ENCODE data around the gene RGL2.
"Not testable (repeated sequence)": the region's sequence is repeated elsewhere in the genome, so short reads cannot be mapped to it uniquely, and the experiment has no call there.

Gene RGL2

DNA sequence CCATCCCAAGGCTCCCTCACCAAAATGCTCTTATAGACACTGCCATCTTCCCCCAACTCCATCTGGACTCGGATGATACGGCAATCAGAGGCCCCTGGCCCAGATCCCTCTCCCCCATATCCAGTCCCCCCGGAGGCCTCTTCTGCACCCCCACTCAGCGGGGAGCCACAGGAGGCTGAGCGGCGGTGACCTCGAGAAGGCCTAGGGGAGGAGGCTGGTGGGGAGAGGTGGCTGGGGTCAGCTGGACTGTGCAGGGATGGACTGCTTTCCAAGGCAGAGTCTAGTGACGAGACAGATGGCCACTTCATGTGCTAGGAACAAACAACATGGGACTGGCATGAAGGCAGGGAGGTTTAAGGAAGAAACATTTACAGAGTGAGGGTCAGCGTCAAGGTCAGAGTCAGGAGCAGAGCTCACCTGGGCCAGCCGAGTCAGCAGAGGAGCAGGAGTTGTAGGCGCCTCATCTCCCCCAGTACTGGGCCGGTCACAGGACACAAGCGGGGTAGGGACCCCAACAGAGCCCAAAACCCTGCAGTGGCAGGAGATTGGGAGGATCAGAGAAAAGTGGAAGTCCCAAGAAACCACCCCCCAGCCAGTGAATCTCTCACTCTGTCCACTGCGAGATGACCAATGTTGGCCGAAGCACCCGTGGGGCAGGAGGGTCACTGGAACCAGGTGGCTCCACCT, 5.6 kb downstream of the RGL2 start:
- DNase-seq, result no peak

- no peak for DNase-seq
Observed at GRCh38 chr6:33290459-33290858, 8.3 kb downstream of the RGL2 start.

- DNase-seq, result no peak
Observed at GRCh38 chr6:33289784-33290315, 8.9 kb downstream of the RGL2 start.

DNA sequence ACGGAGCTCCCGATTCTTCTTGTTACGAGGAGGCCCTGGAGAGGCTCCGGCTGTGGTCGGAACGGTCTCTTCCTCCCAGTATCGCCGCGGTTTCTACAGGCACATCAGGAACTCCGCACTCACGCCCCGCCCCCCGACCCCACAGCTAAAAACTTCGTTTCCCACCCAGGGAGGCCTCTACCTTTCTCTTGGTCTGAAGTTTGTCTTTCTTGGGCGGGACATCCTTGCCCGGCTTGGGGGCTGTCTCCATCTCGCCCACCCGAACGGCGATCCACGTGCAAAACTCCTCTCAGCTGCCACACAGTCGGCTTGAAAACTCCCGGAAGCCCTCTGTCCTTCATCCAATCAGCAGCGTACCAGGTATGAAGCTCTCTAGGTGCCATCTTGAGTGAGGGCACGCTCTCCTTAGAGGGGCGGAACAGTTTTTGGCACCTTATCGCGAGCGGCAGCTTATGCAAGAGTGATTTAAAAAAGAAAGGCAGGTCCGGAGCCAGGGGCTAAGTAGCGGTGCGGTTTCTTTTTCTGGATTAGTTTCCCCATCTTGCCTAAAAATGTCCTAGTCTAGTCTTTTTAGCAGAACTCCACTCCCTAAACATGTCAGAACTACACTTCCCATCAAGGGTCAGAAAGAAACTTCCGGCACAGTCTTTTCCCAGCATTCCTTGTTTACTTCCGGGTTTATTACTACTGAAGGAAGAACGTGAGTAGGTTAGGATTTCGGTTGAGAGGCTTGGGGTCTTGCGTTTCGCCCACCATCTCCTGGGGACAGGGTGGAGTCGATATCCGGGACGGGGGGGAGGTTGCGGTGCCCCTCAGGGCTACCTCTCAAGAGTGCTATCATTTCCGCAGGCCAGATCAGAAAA, 9.6 kb downstream of the RGL2 start, which contains the start of the genes PFDN6 and WDR46:
PFDN6 (plus strand) TSS at position 681 of the 863 bp plus-strand sequence. CDS start 256 bp downstream, outside the sequence.
WDR46 (minus strand) TSS at position 319 of the 863 bp plus-strand sequence; CDS start at position 250, 69 bp downstream.
- DNase-seq, result peak; percentile 36 to 94 (median 74)

DNA sequence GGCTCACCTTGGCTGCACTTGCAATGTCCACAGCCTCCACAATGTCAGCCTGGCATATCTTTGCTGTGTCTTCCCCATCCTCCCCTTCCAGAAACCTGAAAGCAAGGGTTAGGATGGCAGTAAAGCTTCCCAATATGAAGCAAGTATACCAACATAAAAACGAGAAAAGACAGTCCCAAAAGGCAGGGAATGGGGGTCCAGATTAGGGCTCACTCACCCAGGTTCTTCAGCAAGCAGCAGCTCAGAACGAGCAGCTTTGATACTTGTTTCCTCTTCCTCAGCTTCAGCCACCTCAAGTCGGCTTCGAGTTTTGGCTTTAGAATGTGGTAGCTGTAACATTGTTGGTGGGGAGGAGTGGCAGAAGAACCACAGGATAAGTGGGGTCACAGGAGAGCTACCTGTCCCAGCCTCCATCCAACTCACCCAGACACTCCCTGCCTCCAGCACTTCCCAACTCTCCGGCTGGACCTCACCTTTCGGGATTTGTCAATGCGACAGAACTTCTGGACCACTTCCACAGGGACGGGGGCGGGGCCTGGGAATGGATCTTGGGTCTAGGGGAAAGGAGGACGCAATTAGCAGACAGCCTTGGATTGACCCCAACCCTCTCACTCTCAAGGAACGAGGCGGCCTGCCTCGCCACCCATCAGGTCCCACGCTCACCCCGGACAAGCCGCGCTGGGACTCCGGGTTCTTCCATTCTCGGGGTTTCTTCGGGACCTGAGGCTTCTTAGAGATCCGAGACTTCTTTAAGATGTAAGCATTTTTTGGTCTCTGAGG, 10.4 kb downstream of the RGL2 start:
- DNase-seq, result no peak

DNA sequence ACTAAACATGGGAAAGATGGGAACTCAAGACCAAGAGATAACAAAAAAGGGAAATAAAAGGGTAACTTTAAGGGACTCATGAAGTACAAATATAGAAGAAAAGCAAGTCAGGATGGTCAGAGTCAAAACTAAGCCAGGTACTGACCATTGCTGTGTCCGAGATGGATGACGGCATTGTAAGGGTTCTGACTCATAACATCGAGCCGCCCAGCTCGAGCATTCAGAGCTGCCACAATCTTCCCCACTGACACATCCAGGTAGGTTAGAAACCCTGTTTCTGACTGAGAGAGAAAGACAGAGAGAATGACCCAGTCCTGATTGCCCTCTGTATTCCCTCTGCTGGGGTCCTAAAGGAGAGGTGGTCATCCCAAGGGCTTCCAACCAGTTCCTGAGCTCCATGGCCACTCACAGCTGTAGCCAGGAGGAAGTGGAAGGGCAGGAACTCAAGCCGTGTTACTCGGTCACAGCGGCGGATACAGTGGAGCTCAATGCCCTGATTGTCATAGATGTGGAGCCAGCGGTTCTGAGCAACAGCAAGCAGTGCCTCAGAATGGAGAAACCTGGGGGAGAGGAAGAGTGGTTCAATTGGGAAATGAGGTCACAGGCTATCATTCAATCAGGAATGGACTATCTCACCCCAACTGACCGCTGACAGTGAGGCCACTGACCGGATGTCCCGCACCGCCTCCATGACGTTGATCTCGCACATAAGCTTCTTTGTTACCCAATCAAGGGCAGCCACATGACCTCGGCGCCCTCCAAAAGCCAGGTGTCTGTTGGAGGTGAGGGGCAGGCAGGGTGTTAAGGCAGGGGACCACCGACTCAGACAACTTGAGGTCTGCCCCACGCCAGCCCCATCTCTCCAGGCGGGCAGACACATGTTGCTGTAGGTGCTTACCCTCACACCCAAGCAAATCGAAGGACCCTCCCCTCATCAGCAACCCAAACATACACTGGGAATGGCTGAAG, 11.5 kb downstream of the RGL2 start:
- no peak for DNase-seq

- DNase-seq, result not testable (repeated sequence)
Observed at GRCh38 chr6:33285214-33285613, 13.5 kb downstream of the RGL2 start.

- no peak for DNase-seq
Observed at GRCh38 chr6:33280539-33280938, 18.2 kb downstream of the RGL2 start.

GRCh38 chr6:33279971-33280511, 18.7 kb downstream of the RGL2 start:
- peak in 1 of 5 experiments; percentile 15 for DNase-seq

DNA sequence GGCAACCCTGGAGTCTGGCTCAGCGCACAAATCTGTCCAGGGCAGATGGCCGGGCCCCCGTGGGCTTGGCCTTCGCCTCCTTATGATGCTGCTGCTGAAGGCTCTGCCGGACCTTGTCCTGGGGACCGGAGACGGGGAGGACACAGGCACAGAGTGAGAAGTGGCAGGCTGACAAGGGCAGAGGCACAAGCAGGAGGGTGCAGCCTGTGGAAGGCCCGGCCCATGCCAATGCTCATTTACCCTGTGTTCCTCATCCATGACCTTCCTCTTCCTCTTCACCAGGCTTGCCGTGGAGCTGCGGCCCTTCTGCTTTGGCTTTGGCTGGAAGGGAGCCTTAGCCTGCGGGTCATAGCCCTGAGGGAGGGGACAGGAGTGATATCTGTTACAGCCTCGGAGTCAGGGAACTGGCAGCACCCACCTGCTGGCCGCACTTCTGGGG, 19.5 kb downstream of the RGL2 start:
- no peak for DNase-seq

- DNase-seq, result no peak
Observed at GRCh38 chr6:33278810-33279209, 19.9 kb downstream of the RGL2 start.

DNA sequence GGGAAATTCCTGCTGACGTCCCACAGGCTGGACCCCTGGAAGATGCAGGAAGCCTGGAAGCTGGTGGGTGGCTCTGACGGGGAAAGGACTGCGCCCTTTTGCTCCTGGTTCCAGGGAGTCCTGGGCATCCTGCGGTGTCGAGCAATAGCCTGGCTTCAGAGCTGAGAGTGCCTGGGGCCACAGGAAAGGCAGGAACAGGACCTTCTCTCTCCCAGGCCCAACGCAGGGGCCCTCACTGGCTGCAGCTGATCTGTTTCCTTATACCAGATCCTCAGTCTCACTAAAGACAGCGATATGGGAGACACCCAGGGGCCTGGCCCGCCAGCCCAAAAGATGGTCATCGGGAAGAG, 20.4 kb downstream of the RGL2 start:
- DNase-seq, result no peak

DNA sequence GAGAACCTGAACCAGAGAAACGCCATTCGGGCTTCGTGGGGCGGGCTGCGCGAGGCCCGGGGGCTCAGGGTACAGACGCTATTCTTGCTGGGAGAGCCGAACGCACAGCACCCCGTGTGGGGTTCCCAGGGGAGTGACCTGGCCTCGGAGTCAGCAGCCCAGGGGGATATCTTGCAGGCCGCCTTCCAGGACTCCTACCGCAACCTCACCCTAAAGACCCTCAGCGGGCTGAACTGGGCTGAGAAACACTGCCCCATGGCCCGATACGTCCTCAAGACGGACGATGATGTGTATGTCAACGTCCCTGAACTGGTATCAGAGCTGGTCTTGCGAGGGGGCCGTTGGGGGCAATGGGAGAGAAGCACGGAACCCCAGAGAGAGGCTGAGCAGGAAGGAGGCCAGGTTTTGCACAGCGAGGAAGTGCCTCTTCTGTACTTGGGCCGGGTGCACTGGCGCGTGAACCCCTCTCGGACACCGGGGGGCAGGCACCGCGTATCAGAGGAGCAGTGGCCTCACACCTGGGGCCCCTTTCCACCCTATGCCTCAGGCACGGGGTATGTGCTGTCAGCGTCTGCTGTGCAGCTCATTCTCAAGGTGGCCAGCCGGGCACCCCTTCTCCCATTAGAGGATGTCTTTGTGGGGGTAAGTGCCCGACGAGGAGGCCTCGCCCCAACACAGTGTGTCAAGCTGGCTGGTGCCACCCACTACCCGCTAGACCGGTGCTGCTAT, 20.9 kb downstream of the RGL2 start:
- DNase-seq, result peak in 1 of 5 experiments; percentile 57

DNA sequence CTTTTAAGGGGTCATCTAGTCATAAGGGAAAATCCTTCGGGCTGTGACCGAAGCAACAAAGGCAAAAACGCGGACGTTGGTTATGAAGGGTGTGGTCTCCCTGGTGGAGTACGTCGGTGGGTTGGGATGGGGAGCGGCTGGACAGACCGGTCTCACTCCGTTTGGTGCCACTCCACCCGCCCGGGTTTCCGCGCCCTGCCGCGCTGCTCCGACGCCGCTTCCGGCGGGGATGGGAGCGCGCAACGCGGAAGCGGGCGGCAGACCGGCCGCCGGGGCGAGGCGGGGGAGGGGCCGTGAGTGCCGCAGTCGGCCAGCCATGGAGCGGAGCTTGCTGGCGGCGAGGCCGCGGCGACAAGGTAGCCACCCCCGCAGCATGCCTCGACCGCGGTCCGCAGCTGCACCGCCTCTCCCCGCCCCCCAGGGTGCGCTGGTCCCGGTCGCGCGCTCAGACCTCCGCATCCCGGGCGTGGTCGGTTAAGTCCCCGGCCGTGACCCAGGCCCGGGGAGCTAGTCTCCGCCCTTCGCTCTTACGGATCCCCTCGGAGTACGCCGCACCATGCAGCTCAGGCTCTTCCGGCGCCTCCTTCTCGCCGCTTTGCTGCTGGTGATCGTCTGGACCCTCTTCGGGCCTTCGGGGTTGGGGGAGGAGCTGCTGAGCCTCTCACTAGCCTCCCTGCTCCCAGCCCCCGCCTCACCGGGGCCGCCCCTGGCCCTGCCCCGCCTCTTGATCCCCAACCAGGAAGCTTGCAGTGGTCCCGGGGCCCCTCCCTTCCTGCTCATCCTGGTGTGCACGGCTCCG, 21.7 kb downstream of the RGL2 start, which contains the start of gene B3GALT4:
B3GALT4 (plus strand) TSS at position 260 of the 799 bp plus-strand sequence; CDS start at position 557, 297 bp downstream.
- peak; percentile 43 to 90 (median 63) for DNase-seq

- no peak for DNase-seq
Observed at GRCh38 chr6:33276581-33276863, 22.2 kb downstream of the RGL2 start.

GRCh38 chr6:33275795-33276580, 22.8 kb downstream of the RGL2 start:
- DNase-seq, result not testable (repeated sequence)

GRCh38 chr6:33273924-33274902, 24.5 kb downstream of the RGL2 start:
- DNase-seq, result no peak

Measured in T-helper 2 cell (primary cell).